Fibroblast of lung (primary cell): ENCODE data around the gene GPR68.

Experiments
- CTCF ChIP-seq, 2 donors: IDR thresholded peaks in 1 of 2; conservative IDR thresholded peaks in 1 of 2; 1 replicate in 1 of 2; 2 replicates in 1 of 2; pipeline ENCODE4 v1.5.1; 2011 to 2012; ENCODE audit warnings: low read length in 2 of 2, control low read depth in 1 of 2, inconsistent platforms in 1 of 2, low read depth in 1 of 2, mild to moderate bottlenecking in 1 of 2
- EZH2 ChIP-seq: IDR thresholded peaks from 2 replicates; pipeline ENCODE4 v1.5.1; 2012; ENCODE audit warnings: low read length, control low read depth, mild to moderate bottlenecking; ENCODE audit errors: missing control alignments

GRCh38 chr14:91227183-91227628 is 17.3 kb downstream of the GPR68 start:
- no peak for TF ChIP-seq CTCF (conservative IDR thresholded peaks at IDR 0.05 in 1 of 2, IDR thresholded peaks at IDR 0.05 in 1 of 2; ENCODE audit: low read depth in 1 of 2, low read length in 2 of 2)
- TF ChIP-seq EZH2: no peak
